GM23338 (cell line): ENCODE measurements around the gene PIGC. TPM values are rescaled to one million over a fixed set of nuclear protein-coding genes. Genes with fewer than 3 reads are reported as not detected.

ENCODE experiments used
- ATAC-seq: fragments of 200-7000 bp; cut with Tn5 transposase; 3 replicates; pipeline ENCODE4 v1.9.1; 2020
- DNase-seq: peaks from one replicate; pipeline ENCODE4 v3.0.0-alpha.2; 2015; ENCODE audit warnings: low spot score
- H2AFZ ChIP-seq: fragments of 200-600 bp; sonication (generic); 2 replicates; pipeline ENCODE4 v1.8.0; 2016; ENCODE audit warnings: antibody characterized with exemption, mild to moderate bottlenecking, moderate library complexity
- H3F3A ChIP-seq: fragments of 200-600 bp; sonication (generic); replicated peaks from 2 replicates; pipeline ENCODE4 v1.8.0; 2017; ENCODE audit warnings: antibody characterized with exemption, mixed run types, low read depth
- H3K27ac ChIP-seq: fragments of 200-600 bp; sonication (generic); 2 replicates; pipeline ENCODE4 v1.6.1; 2016; ENCODE audit warnings: low read depth
- H3K27me3 ChIP-seq: fragments of 200-600 bp; sonication (generic); 2 replicates; pipeline ENCODE4 v1.8.0; 2016; ENCODE audit warnings: mild to moderate bottlenecking, mixed run types, moderate library complexity; ENCODE audit not compliant: insufficient read depth
- H3K36me3 ChIP-seq: fragments of 200-600 bp; sonication (generic); 2 replicates; pipeline ENCODE4 v1.8.0; 2016; ENCODE audit warnings: mild to moderate bottlenecking; ENCODE audit not compliant: insufficient read depth
- H3K4me1 ChIP-seq: fragments of 200-600 bp; sonication (generic); 2 replicates; pipeline ENCODE4 v1.8.0; 2016; ENCODE audit warnings: mild to moderate bottlenecking, moderate library complexity; ENCODE audit not compliant: insufficient read depth
- H3K4me2 ChIP-seq: fragments of 200-600 bp; sonication (generic); 2 replicates; pipeline ENCODE4 v1.7.1; 2017; ENCODE audit warnings: mixed run types
- H3K4me3 ChIP-seq: fragments of 200-600 bp; sonication (generic); 2 replicates; pipeline ENCODE4 v1.6.1; 2016; ENCODE audit warnings: mixed run types
- H3K79me2 ChIP-seq: fragments of 200-600 bp; sonication (generic); replicated peaks from 2 replicates; pipeline ENCODE4 v1.8.0; 2017; ENCODE audit warnings: mild to moderate bottlenecking; ENCODE audit not compliant: insufficient read depth
- H3K9me2 ChIP-seq: fragments of 200-600 bp; sonication (generic); 2 replicates; pipeline ENCODE4 v1.8.0; 2017; ENCODE audit not compliant: insufficient read depth
- H4K20me1 ChIP-seq: fragments of 200-600 bp; sonication (generic); replicated peaks from 2 replicates; pipeline ENCODE4 v1.8.0; 2017; ENCODE audit warnings: mild to moderate bottlenecking; ENCODE audit not compliant: insufficient read depth
- H3K27ac Mint-ChIP-seq: 2 replicates; pipeline ENCODE4 v1.8.0; 2020; ENCODE audit warnings: inconsistent platforms, mild to moderate bottlenecking, moderate library complexity, mixed read lengths
- H3K27me3 Mint-ChIP-seq: 3 replicates; pipeline ENCODE4 v1.8.0; 2022; ENCODE audit warnings: low read depth, mild to moderate bottlenecking, moderate library complexity, mixed read lengths, inconsistent platforms; ENCODE audit not compliant: insufficient read depth, poor library complexity
- H3K36me3 Mint-ChIP-seq: 3 replicates; pipeline ENCODE4 v1.8.0; 2021; ENCODE audit warnings: low read depth, mild to moderate bottlenecking, inconsistent platforms, moderate library complexity, mixed read lengths
- H3K4me1 Mint-ChIP-seq: 3 replicates; pipeline ENCODE4 v1.8.0; 2020; ENCODE audit warnings: mild to moderate bottlenecking, inconsistent platforms, mixed read lengths
- H3K4me3 Mint-ChIP-seq: 3 replicates; pipeline ENCODE4 v1.8.0; 2021; ENCODE audit warnings: moderate library complexity, mild to moderate bottlenecking, inconsistent platforms, mixed read lengths
- H3K9me3 Mint-ChIP-seq: 3 replicates; pipeline ENCODE4 v1.8.0; 2020; ENCODE audit warnings: moderate library complexity, mild to moderate bottlenecking, inconsistent platforms, mixed read lengths
- CREB1 ChIP-seq: fragments of 250-450 bp; sonication (Bioruptor Pico); IDR thresholded peaks from 2 replicates; pipeline ENCODE4 v1.5.0; 2020; ENCODE audit warnings: low read depth, mild to moderate bottlenecking, moderate library complexity
- CTCF ChIP-seq, 2 experiments: fragments of 200-600 bp in 1 of 2; sonication (generic) in 1 of 2; conservative IDR thresholded peaks; 2 replicates each; pipeline versions ENCODE4 v1.5.1 to v1.6.1; 2016 to 2017; ENCODE audit warnings: antibody characterized with exemption in 2 of 2, low read depth in 2 of 2, mild to moderate bottlenecking in 2 of 2, moderate library complexity in 1 of 2
- EZH2 ChIP-seq: fragments of 200-600 bp; sonication (generic); IDR thresholded peaks from one replicate; pipeline ENCODE4 v1.8.0; 2017; ENCODE audit warnings: antibody characterized with exemption, mild to moderate bottlenecking, low read depth; ENCODE audit not compliant: unreplicated experiment
- EZH2phosphoT487 ChIP-seq: fragments of 200-600 bp; sonication (generic); IDR thresholded peaks from one replicate; pipeline ENCODE4 v1.8.1; 2018; ENCODE audit warnings: antibody characterized with exemption; ENCODE audit not compliant: unreplicated experiment
- JUNB ChIP-seq: IDR thresholded peaks from one replicate; pipeline ENCODE4 v1.6.1; 2016; ENCODE audit warnings: antibody characterized with exemption; ENCODE audit not compliant: unreplicated experiment
- NANOG ChIP-seq: IDR thresholded peaks from 2 replicates; pipeline ENCODE4 v1.6.1; 2016; ENCODE audit warnings: antibody characterized with exemption, borderline replicate concordance
- POLR2AphosphoS5 ChIP-seq: IDR thresholded peaks from 2 replicates; pipeline ENCODE4 v1.6.1; 2016; ENCODE audit warnings: antibody characterized with exemption, low read depth
- STAT1 ChIP-seq: IDR thresholded peaks from one replicate; pipeline ENCODE4 v1.6.1; 2016; ENCODE audit warnings: antibody characterized with exemption; ENCODE audit not compliant: unreplicated experiment
- ZNF114 ChIP-seq: fragments of 250-450 bp; sonication (Bioruptor Pico); IDR thresholded peaks from 2 replicates; pipeline ENCODE4 v1.5.0; 2020; ENCODE audit warnings: mild to moderate bottlenecking, moderate library complexity
- ZNF331 ChIP-seq: fragments of 250-450 bp; sonication (Bioruptor Pico); IDR thresholded peaks from 2 replicates; pipeline ENCODE4 v1.5.0; 2020; ENCODE audit warnings: low read depth, mild to moderate bottlenecking, moderate library complexity
- ZNF462 ChIP-seq: fragments of 250-450 bp; sonication (Bioruptor Pico); IDR thresholded peaks from 2 replicates; pipeline ENCODE4 v1.5.0; 2020; ENCODE audit warnings: mild to moderate bottlenecking, moderate library complexity
- polyA plus RNA-seq: library from polyadenylated mRNA; unstranded; fragments of >200 nt; fragmentation: Nextera tagmentation; extraction: Ambion mirVana; gene quantifications from 2 replicates; pipeline ENCODE4 v1.2.1, GENCODE V29; 2016
- total RNA-seq: library from RNA; depleted of rRNA; stranded (reverse); fragments of >200 nt; shearing (Covaris generic); gene quantifications from 2 replicates; pipeline ENCODE4 v1.2.3, GENCODE V29; 2014
- TF ChIP-seq, protein P1 (sequence below): IDR thresholded peaks from one replicate; pipeline ENCODE4 v1.6.1; 2018; ENCODE audit warnings: antibody characterized with exemption; ENCODE audit not compliant: unreplicated experiment
- TF ChIP-seq, protein P2 (sequence below): IDR thresholded peaks from 2 replicates; pipeline ENCODE4 v1.6.1; 2016; ENCODE audit warnings: antibody characterized with exemption

Gene PIGC
- total and polyA plus RNA-seq, 2 experiments from 2014 or later = 22.5 to 28.1 TPM

- TF ChIP-seq, protein P1, sequence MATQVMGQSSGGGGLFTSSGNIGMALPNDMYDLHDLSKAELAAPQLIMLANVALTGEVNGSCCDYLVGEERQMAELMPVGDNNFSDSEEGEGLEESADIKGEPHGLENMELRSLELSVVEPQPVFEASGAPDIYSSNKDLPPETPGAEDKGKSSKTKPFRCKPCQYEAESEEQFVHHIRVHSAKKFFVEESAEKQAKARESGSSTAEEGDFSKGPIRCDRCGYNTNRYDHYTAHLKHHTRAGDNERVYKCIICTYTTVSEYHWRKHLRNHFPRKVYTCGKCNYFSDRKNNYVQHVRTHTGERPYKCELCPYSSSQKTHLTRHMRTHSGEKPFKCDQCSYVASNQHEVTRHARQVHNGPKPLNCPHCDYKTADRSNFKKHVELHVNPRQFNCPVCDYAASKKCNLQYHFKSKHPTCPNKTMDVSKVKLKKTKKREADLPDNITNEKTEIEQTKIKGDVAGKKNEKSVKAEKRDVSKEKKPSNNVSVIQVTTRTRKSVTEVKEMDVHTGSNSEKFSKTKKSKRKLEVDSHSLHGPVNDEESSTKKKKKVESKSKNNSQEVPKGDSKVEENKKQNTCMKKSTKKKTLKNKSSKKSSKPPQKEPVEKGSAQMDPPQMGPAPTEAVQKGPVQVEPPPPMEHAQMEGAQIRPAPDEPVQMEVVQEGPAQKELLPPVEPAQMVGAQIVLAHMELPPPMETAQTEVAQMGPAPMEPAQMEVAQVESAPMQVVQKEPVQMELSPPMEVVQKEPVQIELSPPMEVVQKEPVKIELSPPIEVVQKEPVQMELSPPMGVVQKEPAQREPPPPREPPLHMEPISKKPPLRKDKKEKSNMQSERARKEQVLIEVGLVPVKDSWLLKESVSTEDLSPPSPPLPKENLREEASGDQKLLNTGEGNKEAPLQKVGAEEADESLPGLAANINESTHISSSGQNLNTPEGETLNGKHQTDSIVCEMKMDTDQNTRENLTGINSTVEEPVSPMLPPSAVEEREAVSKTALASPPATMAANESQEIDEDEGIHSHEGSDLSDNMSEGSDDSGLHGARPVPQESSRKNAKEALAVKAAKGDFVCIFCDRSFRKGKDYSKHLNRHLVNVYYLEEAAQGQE = no peak
- no peak for TF ChIP-seq JUNB
These were observed 16.7 kb downstream of the PIGC start (continued) for GRCh38 chr1:172427191-172427590.

GRCh38 chr1:172425339-172425738, 18.5 kb downstream of the PIGC start:
- Histone ChIP-seq H3K27me3 (no peaks in the 10 kb centered on the region), H3K9me2 (no peaks in the 10 kb centered on the region), H3K36me3 (no peaks in the 10 kb centered on the region), H2AFZ (no peak overlapping the region), H4K20me1 (no peaks in the 10 kb centered on the region), H3K4me3 (no peak overlapping the region), H3K4me1 (peaks cover 11% of the 10 kb centered on the region), H3K27ac (no peak overlapping the region), H3F3A (no peaks in the 10 kb centered on the region), H3K4me2 (no peak overlapping the region), H3K79me2 (no peaks in the 10 kb centered on the region)
- H3K4me3 Mint-ChIP-seq = no peak overlapping the region
- no peaks in the 10 kb centered on the region for H3K36me3 Mint-ChIP-seq
- no peaks in the 10 kb centered on the region for H3K9me3 Mint-ChIP-seq
- H3K27me3 Mint-ChIP-seq = no peaks in the 10 kb centered on the region
- DNase-seq (no peak), ATAC-seq (no peak)
- peaks cover 12% of the 10 kb centered on the region for H3K4me1 Mint-ChIP-seq
- H3K27ac Mint-ChIP-seq = no peak overlapping the region
- TF ChIP-seq ZNF331 (CRISPR knock-in tag) (no peak), CREB1 (no peak), EZH2phosphoT487 (no peak), POLR2AphosphoS5 (no peak), NANOG (no peak), STAT1 (no peak), EZH2 (no peak), JUNB (no peak), ZNF462 (CRISPR knock-in tag) (no peak), ZNF114 (no peak), CTCF (conservative IDR thresholded peaks at IDR 0.05; ENCODE audit: low read depth in 2 of 2) (no peak)
- TF ChIP-seq, protein P2, sequence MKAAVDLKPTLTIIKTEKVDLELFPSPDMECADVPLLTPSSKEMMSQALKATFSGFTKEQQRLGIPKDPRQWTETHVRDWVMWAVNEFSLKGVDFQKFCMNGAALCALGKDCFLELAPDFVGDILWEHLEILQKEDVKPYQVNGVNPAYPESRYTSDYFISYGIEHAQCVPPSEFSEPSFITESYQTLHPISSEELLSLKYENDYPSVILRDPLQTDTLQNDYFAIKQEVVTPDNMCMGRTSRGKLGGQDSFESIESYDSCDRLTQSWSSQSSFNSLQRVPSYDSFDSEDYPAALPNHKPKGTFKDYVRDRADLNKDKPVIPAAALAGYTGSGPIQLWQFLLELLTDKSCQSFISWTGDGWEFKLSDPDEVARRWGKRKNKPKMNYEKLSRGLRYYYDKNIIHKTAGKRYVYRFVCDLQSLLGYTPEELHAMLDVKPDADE = no peak
